C4-2B (cell line): ENCODE data around the gene TECPR2.

Experiments
- H3K27ac ChIP-seq: fragments of 450-650 bp; 2 replicates; pipeline ENCODE4 v1.5.1; 2017
- CTCF ChIP-seq: fragments of 450-650 bp; conservative IDR thresholded peaks from 2 replicates; pipeline ENCODE4 v1.5.1; 2017; ENCODE audit warnings: mild to moderate bottlenecking
- ZFX ChIP-seq: fragments of 450-650 bp; IDR thresholded peaks from 2 replicates; pipeline ENCODE4 v1.6.1; 2017

TECPR2 gene

GRCh38 chr14:102377696-102378095 lies 15.0 kb downstream of the TECPR2 start:
- no peak overlapping the region for H3K27ac ChIP-seq
- no peak for TF ChIP-seq CTCF
- no peak for TF ChIP-seq ZFX

- H3K27ac ChIP-seq, result no peak overlapping the region
- TF ChIP-seq CTCF (no peak), ZFX (no peak)
These were observed 16.1 kb downstream of the TECPR2 start for GRCh38 chr14:102378830-102379229.

- TF ChIP-seq CTCF, result no peak
- TF ChIP-seq ZFX, result no peak
- H3K27ac ChIP-seq, result no peak overlapping the region
These were observed 24.3 kb downstream of the TECPR2 start for GRCh38 chr14:102387086-102387485.

- no peak overlapping the region for H3K27ac ChIP-seq
- TF ChIP-seq CTCF, result no peak
These were observed 26.5 kb downstream of the TECPR2 start for GRCh38 chr14:102389246-102389645.

- no peak for TF ChIP-seq ZFX
- TF ChIP-seq CTCF, result no peak
- no peak overlapping the region for H3K27ac ChIP-seq
These were observed 27.5 kb downstream of the TECPR2 start for GRCh38 chr14:102390064-102390855.

GRCh38 chr14:102392506-102392905 lies 29.8 kb downstream of the TECPR2 start:
- no peak overlapping the region for H3K27ac ChIP-seq
- no peak for TF ChIP-seq CTCF

- H3K27ac ChIP-seq, result no peak overlapping the region
- TF ChIP-seq ZFX (no peak), CTCF (no peak)
These were observed 32.1 kb downstream of the TECPR2 start for GRCh38 chr14:102394717-102395375.
